Prostate gland (tissue), 2 donors: Measurements from ENCODE around the gene SOX30. TPM values are rescaled to one million over a fixed set of nuclear protein-coding genes. Genes with fewer than 3 reads are reported as not detected.

Source experiments
- DNase-seq: peaks from one replicate; pipeline ENCODE4 v3.0.0-alpha.2; 2019; ENCODE audit warnings: low spot score
- H3K27ac ChIP-seq, 2 donors: fragments of 200-600 bp; sonication (generic); 2 replicates each; pipeline ENCODE4 v1.5.1; 2017 to 2019
- H3K27me3 ChIP-seq: fragments of 200-600 bp; sonication (generic); replicated peaks from 2 replicates; pipeline ENCODE4 v1.5.1; 2019; ENCODE audit not compliant: insufficient read depth
- H3K36me3 ChIP-seq, 2 donors: fragments of 200-600 bp; sonication (generic); 1 replicate in 1 of 2; 2 replicates in 1 of 2; pipeline versions ENCODE4 v1.5.1 to v1.8.1; 2017 to 2019
- H3K4me1 ChIP-seq: fragments of 200-600 bp; sonication (generic); replicated peaks from 2 replicates; pipeline ENCODE4 v1.5.1; 2019
- H3K4me3 ChIP-seq, 2 donors: fragments of 200-600 bp; sonication (generic); 2 replicates each; pipeline ENCODE4 v1.5.1; 2017 to 2019
- H3K9me3 ChIP-seq: fragments of 200-600 bp; sonication (generic); 2 replicates; pipeline ENCODE4 v1.5.1; 2017
- CTCF ChIP-seq, 4 experiments: fragments of 200-600 bp in 2 of 4; fragments of 450-650 bp in 2 of 4; sonication (generic) in 2 of 4; IDR thresholded peaks; 1 replicate in 3 of 4; 2 replicates in 1 of 4; pipeline ENCODE4 v1.5.1; 2016 to 2019; ENCODE audit warnings: antibody characterized with exemption in 4 of 4, mild to moderate bottlenecking in 2 of 4, moderate library complexity in 2 of 4
- POLR2A ChIP-seq: fragments of 450-650 bp; IDR thresholded peaks from one replicate; pipeline ENCODE4 v1.6.1; 2016; ENCODE audit warnings: antibody characterized with exemption, mild to moderate bottlenecking
- POLR2AphosphoS5 ChIP-seq: sonication (generic); formaldehyde crosslinking; IDR thresholded peaks from one replicate; pipeline ENCODE4 v1.6.1; 2017; ENCODE audit warnings: antibody characterized with exemption
- WGBS: methylation state at CpG from one replicate; pipeline ENCODE4 v1.1.5; 2018; 5-methylcytosine and 5-hydroxymethylcytosine counted together
- intact Hi-C: fragments of 100-400 bp; cut with DNase I; formaldehyde crosslinking; loops from one replicate; pipeline ENCODE4 v1.14.2; 2022
- small RNA-seq, 2 donors: library from RNA; depleted of rRNA; stranded (forward); fragments of <200 nt; gene quantifications; one replicate each; pipeline ENCODE3, GENCODE V24; 2016
- total RNA-seq, 2 donors: library from RNA; depleted of rRNA; stranded (reverse); fragments of >200 nt; gene quantifications; one replicate each; pipeline ENCODE4 v1.1.0, GENCODE V29; 2016

The SOX30 gene
- total RNA-seq, 2 donors from 2014 or later = 14.4 TPM; not detected in 1

- H3K9me3 ChIP-seq = no peaks in the 10 kb centered on the region
- no peaks in the 10 kb centered on the region for H3K27me3 ChIP-seq
- no peaks in the 10 kb centered on the region for H3K36me3 ChIP-seq
- no peak overlapping the region for H3K4me3 ChIP-seq
- TF ChIP-seq POLR2A (no peak), POLR2AphosphoS5 (no peak), CTCF (IDR thresholded peaks at IDR 0.05) (no peak)
- intact Hi-C loops = loop anchor here (10.0 kb wide), 1 partner anchor 203 kb away; no protein-coding TSS in a partner anchor
- 84% methylated on average over 6 of the region's 6 CpGs for WGBS
- no peak for DNase-seq
- no peak overlapping the region for H3K27ac ChIP-seq
- no peaks in the 10 kb centered on the region for H3K4me1 ChIP-seq
Measured at GRCh38 chr5:157578079-157578780, 74.0 kb downstream of the SOX30 start.

DNA sequence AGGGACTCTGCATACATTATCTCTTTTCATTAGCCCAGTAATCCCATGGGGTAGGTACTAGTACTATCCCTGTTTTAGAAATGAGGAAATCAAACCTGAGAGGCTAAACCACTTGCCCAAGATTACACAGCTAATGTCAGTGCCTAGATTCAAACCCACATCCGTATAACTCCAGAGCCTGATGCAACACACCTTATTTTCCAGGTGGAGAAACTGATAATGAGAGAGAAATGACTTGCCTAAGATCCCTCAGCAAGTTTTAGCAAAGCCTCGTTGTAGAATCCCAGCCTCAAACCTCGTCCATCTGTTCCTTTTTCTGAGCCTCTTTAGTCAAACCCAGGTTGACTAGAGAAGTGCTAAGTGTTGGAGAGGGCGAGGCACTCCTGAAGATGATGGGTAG is 75.6 kb downstream of the SOX30 start:
- no peak overlapping the region for H3K4me3 ChIP-seq

More for the DNA sequence above, 75.6 kb downstream of the SOX30 start:
- H3K36me3 ChIP-seq = no peaks in the 10 kb centered on the region
- TF ChIP-seq CTCF (IDR thresholded peaks at IDR 0.05) (no peak), POLR2A (no peak), POLR2AphosphoS5 (no peak)
- intact Hi-C loops = loop anchor here (10.0 kb wide), 1 partner anchor 202 kb away; no protein-coding TSS in a partner anchor
- no peaks in the 10 kb centered on the region for H3K27me3 ChIP-seq
- H3K27ac ChIP-seq = no peak overlapping the region
- WGBS = 85% methylated on average over 4 of the region's 4 CpGs
- no peaks in the 10 kb centered on the region for H3K9me3 ChIP-seq
- no peaks in the 10 kb centered on the region for H3K4me1 ChIP-seq
- no peak for DNase-seq

Small RNAs within 50 kb of the gene (small RNA-seq; reads per million reads assigned to genes)
- gene RNU6-390P = 0 reads per million in 2 donors

Other genes with a start within 250 kb of the SOX30 start
- 1 to 10 TPM; 2.7 to 2.8 TPM for gene NIPAL4, start 192.2 kb downstream of the SOX30 start, total RNA-seq
- 1 to 10 TPM; 1.9 to 8.1 TPM for gene ADAM19, start 76.7 kb downstream of the SOX30 start, total RNA-seq
- gene C5orf52, start 19.1 kb upstream of the SOX30 start, total RNA-seq = 1 to 10 TPM in 1 of 2 donors, not detected in 1; 5.9 TPM
- 10 to 100 TPM; 14.1 to 16.9 TPM for gene THG1L, start 79.0 kb upstream of the SOX30 start, total RNA-seq
- gene LSM11, start 91.3 kb upstream of the SOX30 start, total RNA-seq = 1 to 10 TPM; 4.1 to 8.1 TPM
- gene CLINT1, start 206.7 kb upstream of the SOX30 start, total RNA-seq = 10 to 100 TPM; 65.1 to 84.5 TPM